Activated CD8-positive, alpha-beta memory T cell treated with anti-CD3 and anti-CD28 coated beads, Interleukin-2, amount 10 ng/mL, durations not matched to agents 7 days and 5 days (primary cell): Measurements from ENCODE around the gene SSX2IP. TPM values are rescaled to one million over a fixed set of nuclear protein-coding genes. Genes with fewer than 3 reads are reported as not detected.
"Not testable (repeated sequence)": the region's sequence is repeated elsewhere in the genome, so short reads cannot be mapped to it uniquely, and the experiment has no call there.

Source experiments
- ATAC-seq: fragments of 150-1000 bp; cut with Tn5 transposase; one replicate; pipeline ENCODE4 v1.10.0; 2021; ENCODE audit warnings: moderate library complexity
- CTCF ChIA-PET: fragments of 350-600 bp; sonication (Branson Sonifier 250); formaldehyde crosslinking; loops from one replicate; lab custom pipeline; 2021; ENCODE audit warnings: antibody characterized with exemption; lab: Charles Lee
- DNase-seq: peaks from one replicate; pipeline ENCODE4 v3.0.0-alpha.2; 2020
- H3K27ac Mint-ChIP-seq: one replicate; pipeline ENCODE4 v1.8.0; 2021; ENCODE audit warnings: mild to moderate bottlenecking, mixed read lengths
- H3K27me3 Mint-ChIP-seq: one replicate; pipeline ENCODE4 v1.8.0; 2021; ENCODE audit warnings: mixed read lengths
- H3K36me3 Mint-ChIP-seq: one replicate; pipeline ENCODE4 v1.8.0; 2021; ENCODE audit warnings: mild to moderate bottlenecking, mixed read lengths
- H3K4me1 Mint-ChIP-seq: one replicate; pipeline ENCODE4 v1.8.0; 2021; ENCODE audit warnings: mixed read lengths
- H3K4me3 Mint-ChIP-seq: one replicate; pipeline ENCODE4 v1.8.0; 2021; ENCODE audit warnings: mild to moderate bottlenecking, moderate library complexity, mixed read lengths
- H3K9me3 Mint-ChIP-seq: one replicate; pipeline ENCODE4 v1.8.0; 2022; ENCODE audit warnings: low read depth, mixed read lengths
- total RNA-seq, 2 experiments: library from RNA; stranded (reverse); gene quantifications; one replicate each; pipeline ENCODE4 v1.2.3, GENCODE V29; 2021

The SSX2IP gene
- total RNA-seq, 2 experiments from 2014 or later = 14.1 to 14.5 TPM

GRCh38 chr1:84594959-84595358, 95.3 kb downstream of the SSX2IP start:
- ATAC-seq, CTCF ChIA-PET, H3K27ac Mint-ChIP-seq, H3K4me3 Mint-ChIP-seq, DNase-seq, H3K36me3 Mint-ChIP-seq, H3K27me3 Mint-ChIP-seq, H3K9me3 Mint-ChIP-seq: not testable (repeated sequence)
- H3K4me1 Mint-ChIP-seq = peaks cover 16% of the 10 kb centered on the region

Other genes starting within 250 kb of the SSX2IP start
- gene RPF1, start 211.2 kb downstream of the SSX2IP start, total RNA-seq = 10 to 100 TPM; 29.7 to 43.2 TPM
- 1 to 10 TPM; 2.1 to 6.1 TPM for gene SPATA1, start 184.1 kb downstream of the SSX2IP start, total RNA-seq
- gene GNG5, start 183.9 kb downstream of the SSX2IP start, total RNA-seq = 100 to 1,000 TPM; 103 to 114 TPM
- 10 to 100 TPM; 13.6 to 18.7 TPM for gene CTBS, start 116.0 kb downstream of the SSX2IP start, total RNA-seq
- gene LPAR3, start 202.7 kb upstream of the SSX2IP start, total RNA-seq = under 1 TPM; 0.37 to 0.47 TPM